GM23248 (cell line): ENCODE data around the gene SLC2A4. TPM values are rescaled to one million over a fixed set of nuclear protein-coding genes. Genes with fewer than 3 reads are reported as not detected.

ENCODE experiments used
- DNase-seq: peaks from one replicate; pipeline ENCODE4 v3.0.0-alpha.2; 2015
- H2AFZ ChIP-seq: fragments of 200-600 bp; sonication (generic); 2 replicates; pipeline ENCODE4 v1.6.1; 2016; ENCODE audit warnings: antibody characterized with exemption
- H3F3A ChIP-seq: fragments of 200-600 bp; sonication (generic); 2 replicates; pipeline ENCODE4 v1.6.1; 2016; ENCODE audit warnings: mild to moderate bottlenecking, antibody characterized with exemption, mixed run types; ENCODE audit not compliant: insufficient read depth
- H3K27ac ChIP-seq: fragments of 200-600 bp; sonication (generic); 2 replicates; pipeline ENCODE4 v1.5.1; 2016; ENCODE audit warnings: mild to moderate bottlenecking
- H3K27me3 ChIP-seq: fragments of 200-600 bp; sonication (generic); replicated peaks from 2 replicates; pipeline ENCODE4 v1.6.1; 2016; ENCODE audit warnings: mild to moderate bottlenecking; ENCODE audit not compliant: insufficient read depth
- H3K36me3 ChIP-seq: fragments of 200-600 bp; sonication (generic); 2 replicates; pipeline ENCODE4 v1.6.1; 2016; ENCODE audit warnings: low read depth, mild to moderate bottlenecking
- H3K4me1 ChIP-seq: fragments of 200-600 bp; sonication (generic); 2 replicates; pipeline ENCODE4 v1.6.1; 2016; ENCODE audit warnings: mild to moderate bottlenecking; ENCODE audit not compliant: insufficient read depth
- H3K4me2 ChIP-seq: fragments of 200-600 bp; sonication (generic); one replicate; pipeline ENCODE4 v1.6.1; 2016; ENCODE audit warnings: mild to moderate bottlenecking; ENCODE audit not compliant: unreplicated experiment
- H3K4me3 ChIP-seq: fragments of 200-600 bp; sonication (generic); 2 replicates; pipeline ENCODE4 v1.5.1; 2016; ENCODE audit warnings: mild to moderate bottlenecking
- H3K79me2 ChIP-seq: fragments of 200-600 bp; sonication (generic); 2 replicates; pipeline ENCODE4 v1.6.1; 2016; ENCODE audit warnings: mild to moderate bottlenecking; ENCODE audit not compliant: insufficient read depth
- H3K9ac ChIP-seq: fragments of 200-600 bp; sonication (generic); 2 replicates; pipeline ENCODE4 v1.6.1; 2016; ENCODE audit warnings: mild to moderate bottlenecking
- H3K9me2 ChIP-seq: fragments of 200-600 bp; sonication (generic); 2 replicates; pipeline ENCODE4 v1.6.1; 2016; ENCODE audit warnings: mixed run types, mild to moderate bottlenecking, moderate library complexity; ENCODE audit not compliant: insufficient read depth
- H3K9me3 ChIP-seq: fragments of 200-600 bp; sonication (generic); one replicate; pipeline ENCODE4 v1.6.1; 2017; ENCODE audit warnings: low read depth
- H4K20me1 ChIP-seq: fragments of 200-600 bp; sonication (generic); 2 replicates; pipeline ENCODE4 v1.6.0; 2016; ENCODE audit not compliant: insufficient read depth
- EZH2 ChIP-seq: fragments of 200-600 bp; sonication (generic); IDR thresholded peaks from 2 replicates; pipeline ENCODE4 v1.6.1; 2018; ENCODE audit warnings: antibody characterized with exemption, mild to moderate bottlenecking; ENCODE audit not compliant: insufficient read depth, poor library complexity, severe bottlenecking
- EZH2phosphoT487 ChIP-seq: fragments of 200-600 bp; sonication (generic); IDR thresholded peaks from 2 replicates; pipeline ENCODE4 v1.6.1; 2018; ENCODE audit warnings: antibody characterized with exemption, moderate library complexity, mild to moderate bottlenecking, low read depth; ENCODE audit not compliant: insufficient read depth
- WGBS, 2 experiments: methylation state at CpG; one replicate each; pipeline ENCODE4 v1.1.6; 2015 to 2017; ENCODE audit warnings: low lambda C conversion rate in 2 of 2, low coverage in 1 of 2; ENCODE audit errors: missing lambda C conversion rate in 2 of 2; 5-methylcytosine and 5-hydroxymethylcytosine counted together
- in situ Hi-C: fragments of 300-500 bp; cut with MboI; formaldehyde crosslinking; loops from 2 replicates; pipeline ENCODE4 v1.15.0; 2020
- polyA plus RNA-seq: library from polyadenylated mRNA; unstranded; fragments of >200 nt; fragmentation: Nextera tagmentation; extraction: Ambion mirVana; gene quantifications from 2 replicates; pipeline ENCODE4 v1.2.1, GENCODE V29; 2016
- total RNA-seq: library from RNA; depleted of rRNA; stranded (reverse); fragments of >200 nt; shearing (Covaris generic); gene quantifications from 2 replicates; pipeline ENCODE4 v1.2.3, GENCODE V29; 2014

SLC2A4 gene
- total and polyA plus RNA-seq, 2 experiments from 2014 or later = 0.08 TPM; not detected in 1

GRCh38 chr17:7322520-7323194 lies 41.1 kb downstream of the SLC2A4 start:
- 91 to 93% methylated on average over 22 of the region's 22 CpGs for WGBS, 2 experiments
- peaks cover 7% of the 10 kb centered on the region; the same call in 1 of the 2 replicates for H3K36me3 ChIP-seq

DNA sequence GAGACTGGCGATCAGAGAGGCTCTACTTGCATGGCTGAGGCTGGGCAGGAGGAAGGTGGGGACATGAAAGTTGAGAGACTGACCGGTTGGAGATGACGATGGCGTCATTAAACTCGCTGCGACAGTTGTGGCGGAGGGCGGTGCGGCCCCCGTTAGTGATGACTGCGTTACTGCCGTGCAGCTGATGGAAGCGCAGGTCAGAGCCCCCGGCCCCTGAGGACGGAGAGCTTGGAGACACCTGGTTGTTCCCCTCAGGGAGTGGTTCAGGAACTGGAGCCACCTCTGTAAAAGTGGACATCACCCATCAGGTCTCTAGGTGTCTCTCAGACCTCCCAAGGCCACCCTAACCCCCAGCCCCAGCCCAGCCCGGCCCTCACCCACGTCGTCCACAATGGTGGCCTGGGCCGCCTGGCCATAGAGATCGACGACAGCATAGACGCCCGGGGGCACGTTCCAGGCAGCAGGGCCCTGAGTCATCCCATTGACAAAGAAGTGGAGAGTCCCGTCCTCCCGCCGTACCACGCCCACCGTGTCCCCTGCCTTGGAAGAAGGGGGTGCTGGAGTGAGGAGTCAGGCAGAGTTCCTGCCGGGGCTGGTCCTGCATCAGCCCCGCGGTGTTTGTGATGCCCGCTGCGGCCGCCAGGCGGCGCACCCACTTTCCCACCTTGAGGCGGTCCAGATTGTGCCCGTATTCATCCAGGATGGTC lies 42.4 kb downstream of the SLC2A4 start:
- in situ Hi-C loops = no loop called here
- Histone ChIP-seq H2AFZ (no peak overlapping the region), H3K9me3 (no peaks in the 10 kb centered on the region), H3K9ac (no peak overlapping the region), H3K27ac (no peak overlapping the region), H3K27me3 (no peaks in the 10 kb centered on the region), H3K4me2 (no peak overlapping the region), H4K20me1 (no peaks in the 10 kb centered on the region), H3K4me3 (no peak overlapping the region), H3K36me3 (peaks cover 7% of the 10 kb centered on the region; the same call in 1 of the 2 replicates), H3F3A (no peaks in the 10 kb centered on the region), H3K9me2 (no peaks in the 10 kb centered on the region), H3K79me2 (peaks cover 20% of the 10 kb centered on the region), H3K4me1 (peaks cover 7% of the 10 kb centered on the region; the same call in 1 of the 2 replicates)
- peak; percentile 62 for DNase-seq
- 56 to 70% methylated on average over 31 to 36 of the region's 39 CpGs for WGBS, 2 experiments
- no peak for TF ChIP-seq EZH2phosphoT487
- no peak for TF ChIP-seq EZH2

More at GRCh38 chr17:7322520-7323194, 41.1 kb downstream of the SLC2A4 start:
- in situ Hi-C loops = no loop called here
- Histone ChIP-seq H3K27me3 (no peaks in the 10 kb centered on the region), H3K9me3 (no peaks in the 10 kb centered on the region), H3K27ac (no peak overlapping the region), H2AFZ (no peak overlapping the region), H3K4me3 (no peak overlapping the region), H4K20me1 (no peaks in the 10 kb centered on the region), H3K9me2 (no peaks in the 10 kb centered on the region), H3K9ac (no peak overlapping the region), H3K79me2 (peaks cover 8% of the 10 kb centered on the region), H3K4me1 (no peaks in the 10 kb centered on the region), H3F3A (no peaks in the 10 kb centered on the region), H3K4me2 (no peak overlapping the region)
- no peak for DNase-seq
- no peak for TF ChIP-seq EZH2
- TF ChIP-seq EZH2phosphoT487 = no peak

- Histone ChIP-seq H4K20me1 (no peaks in the 10 kb centered on the region), H3K4me1 (peaks cover 7% of the 10 kb centered on the region; the same call in 1 of the 2 replicates), H2AFZ (no peak overlapping the region), H3K9ac (no peak overlapping the region), H3K27me3 (no peaks in the 10 kb centered on the region), H3K9me3 (no peaks in the 10 kb centered on the region), H3F3A (no peaks in the 10 kb centered on the region), H3K36me3 (peaks cover 7% of the 10 kb centered on the region; the same call in 1 of the 2 replicates), H3K9me2 (no peaks in the 10 kb centered on the region), H3K4me2 (no peak overlapping the region), H3K4me3 (no peak overlapping the region), H3K27ac (no peak overlapping the region), H3K79me2 (peaks cover 21% of the 10 kb centered on the region)
- TF ChIP-seq EZH2phosphoT487 (no peak), EZH2 (no peak)
- no peak for DNase-seq
- WGBS, 2 experiments = 93 to 96% methylated on average over 3 of the region's 3 CpGs
- in situ Hi-C loops = no loop called here
These were observed 42.9 kb downstream of the SLC2A4 start for GRCh38 chr17:7324438-7324779.

- no peak overlapping the region for H2AFZ ChIP-seq
- peaks cover 21% of the 10 kb centered on the region for H3K79me2 ChIP-seq
- peaks cover 7% of the 10 kb centered on the region; the same call in 1 of the 2 replicates for H3K36me3 ChIP-seq
- no peaks in the 10 kb centered on the region for H3K27me3 ChIP-seq
- H3K27ac ChIP-seq = no peak overlapping the region
- H3K4me2 ChIP-seq = no peak overlapping the region
- no peaks in the 10 kb centered on the region for H3K9me2 ChIP-seq
- no peak for TF ChIP-seq EZH2
- no peak for TF ChIP-seq EZH2phosphoT487
- no peaks in the 10 kb centered on the region for H3F3A ChIP-seq
- in situ Hi-C loops = no loop called here
- peaks cover 7% of the 10 kb centered on the region; the same call in 1 of the 2 replicates for H3K4me1 ChIP-seq
- H3K9ac ChIP-seq = no peak overlapping the region
- H3K9me3 ChIP-seq = no peaks in the 10 kb centered on the region
- no peak for DNase-seq
- H4K20me1 ChIP-seq = no peaks in the 10 kb centered on the region
- WGBS, 2 experiments = 90 to 96% methylated on average over 17 to 19 of the region's 19 CpGs
- no peak overlapping the region for H3K4me3 ChIP-seq
These were observed 43.6 kb downstream of the SLC2A4 start for GRCh38 chr17:7325031-7325528.
